ENCODE measurements around the gene CCNI. TPM values are rescaled to one million over a fixed set of nuclear protein-coding genes. Genes with fewer than 3 reads are reported as not detected.
"Not testable (repeated sequence)": the region's sequence is repeated elsewhere in the genome, so short reads cannot be mapped to it uniquely, and the experiment has no call there.

The CCNI gene
- total RNA-seq, 1 donor from 2014 or later: 600 TPM

GRCh38 chr4:77073106-77073809 is 2.5 kb downstream of the CCNI start:
- Mint-ChIP-seq H3K4me3 (ENCODE audit: unreplicated experiment) (no peak overlapping the region), H3K27me3 (ENCODE audit: unreplicated experiment) (peaks cover 10% of the 10 kb centered on the region), H3K36me3 (ENCODE audit: unreplicated experiment) (no peaks in the 10 kb centered on the region), H3K9me3 (ENCODE audit: unreplicated experiment) (peaks cover 11% of the 10 kb centered on the region), H3K27ac (ENCODE audit: unreplicated experiment) (no peak overlapping the region), H3K4me1 (ENCODE audit: low read depth, unreplicated experiment) (peaks cover 20% of the 10 kb centered on the region)
- no peak for TF ChIP-seq CTCF (IDR thresholded peaks at IDR 0.05; ENCODE audit: partially characterized antibody, unreplicated experiment)
- DNase-seq: no peak

- DNase-seq: no peak
- Mint-ChIP-seq H3K9me3 (ENCODE audit: unreplicated experiment) (peaks cover 11% of the 10 kb centered on the region), H3K36me3 (ENCODE audit: unreplicated experiment) (no peaks in the 10 kb centered on the region), H3K27me3 (ENCODE audit: unreplicated experiment) (peaks cover 9% of the 10 kb centered on the region), H3K4me1 (ENCODE audit: low read depth, unreplicated experiment) (peaks cover 14% of the 10 kb centered on the region), H3K27ac (ENCODE audit: unreplicated experiment) (no peak overlapping the region), H3K4me3 (ENCODE audit: unreplicated experiment) (peak overlapping the region; percentile 55)
- no peak for TF ChIP-seq CTCF (IDR thresholded peaks at IDR 0.05; ENCODE audit: partially characterized antibody, unreplicated experiment)
Observed at GRCh38 chr4:77072195-77072753, 3.5 kb downstream of the CCNI start.

- not testable (repeated sequence) for H3K36me3 Mint-ChIP-seq (ENCODE audit: unreplicated experiment); H3K27ac Mint-ChIP-seq (ENCODE audit: unreplicated experiment); H3K9me3 Mint-ChIP-seq (ENCODE audit: unreplicated experiment); DNase-seq; H3K27me3 Mint-ChIP-seq (ENCODE audit: unreplicated experiment); H3K4me3 Mint-ChIP-seq (ENCODE audit: unreplicated experiment)
- peaks cover 12% of the 10 kb centered on the region for H3K4me1 Mint-ChIP-seq (ENCODE audit: low read depth, unreplicated experiment)
Observed at GRCh38 chr4:77069514-77069913, 6.3 kb downstream of the CCNI start.

- Mint-ChIP-seq H3K4me3 (ENCODE audit: unreplicated experiment) (no peak overlapping the region), H3K27me3 (ENCODE audit: unreplicated experiment) (no peaks in the 10 kb centered on the region), H3K27ac (ENCODE audit: unreplicated experiment) (no peak overlapping the region), H3K9me3 (ENCODE audit: unreplicated experiment) (no peaks in the 10 kb centered on the region), H3K4me1 (ENCODE audit: low read depth, unreplicated experiment) (peaks cover 6% of the 10 kb centered on the region), H3K36me3 (ENCODE audit: unreplicated experiment) (no peaks in the 10 kb centered on the region)
- no peak for TF ChIP-seq CTCF (IDR thresholded peaks at IDR 0.05; ENCODE audit: partially characterized antibody, unreplicated experiment)
- DNase-seq: no peak
Observed at GRCh38 chr4:77065382-77065781, 10.4 kb downstream of the CCNI start.

GRCh38 chr4:77062856-77063255 is 12.9 kb downstream of the CCNI start:
- Mint-ChIP-seq H3K27ac (ENCODE audit: unreplicated experiment) (peak overlapping the region; percentile 10), H3K9me3 (ENCODE audit: unreplicated experiment) (no peaks in the 10 kb centered on the region), H3K4me1 (ENCODE audit: low read depth, unreplicated experiment) (peaks cover 4% of the 10 kb centered on the region), H3K36me3 (ENCODE audit: unreplicated experiment) (no peaks in the 10 kb centered on the region), H3K27me3 (ENCODE audit: unreplicated experiment) (no peaks in the 10 kb centered on the region), H3K4me3 (ENCODE audit: unreplicated experiment) (no peak overlapping the region)
- TF ChIP-seq CTCF (IDR thresholded peaks at IDR 0.05; ENCODE audit: partially characterized antibody, unreplicated experiment): no peak
- DNase-seq: no peak
